Measurements from ENCODE around the gene FOXK2.

DNA sequence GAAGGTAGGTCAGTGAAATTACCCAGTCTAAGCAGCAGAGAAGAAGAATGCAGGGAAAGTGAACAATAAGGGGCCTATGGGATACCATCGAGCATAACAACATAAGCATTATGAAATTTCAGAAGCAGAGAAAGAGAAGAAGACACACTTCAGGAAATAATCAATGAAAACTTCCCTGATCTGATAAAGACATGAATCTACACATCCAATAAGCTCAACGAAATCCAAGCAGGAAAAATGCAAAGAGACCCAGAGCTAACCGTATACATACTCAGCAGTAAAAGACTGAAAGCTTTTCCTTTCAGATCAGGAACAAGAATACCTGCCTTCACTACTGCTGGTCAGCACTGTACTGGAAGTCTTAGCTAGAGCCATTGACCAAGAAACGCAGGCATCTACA is 90.1 kb downstream of the FOXK2 start:
- TF ChIP-seq ZNF274 (IDR thresholded peaks at IDR 0.05; ENCODE audit: low read depth, low read length) (no peak), YY1 (IDR thresholded peaks at IDR 0.05; ENCODE audit: insufficient read depth, insufficient read length) (no peak), SUZ12 (IDR thresholded peaks at IDR 0.05; ENCODE audit: extremely low read depth, insufficient read depth, insufficient read length) (no peak)
